WTC11 (cell line): Measurements from ENCODE around the gene KLK2. TPM values are rescaled to one million over a fixed set of nuclear protein-coding genes. Genes with fewer than 3 reads are reported as not detected.

Experiments used
- ATAC-seq: fragments of 200-7000 bp; cut with Tn5 transposase; 2 replicates; pipeline ENCODE4 v1.10.0; 2021; ENCODE audit warnings: mild to moderate bottlenecking, moderate library complexity
- CTCF ChIA-PET: fragments of 300-600 bp; sonication (Branson Sonifier 250); formaldehyde crosslinking; loops from one replicate; lab custom pipeline; 2021; ENCODE audit warnings: antibody characterized with exemption; lab: Charles Lee
- POLR2A ChIA-PET: fragments of 350-600 bp; sonication (Branson Sonifier 250); formaldehyde crosslinking; loops from one replicate; lab custom pipeline; 2021; ENCODE audit warnings: antibody characterized with exemption; lab: Charles Lee
- DNase-seq: peaks from one replicate; pipeline ENCODE4 v3.0.0; 2021; ENCODE audit warnings: low spot score
- H3K27ac Mint-ChIP-seq: 2 replicates; pipeline ENCODE4 v1.8.0; 2021; ENCODE audit warnings: mixed read lengths
- H3K27me3 Mint-ChIP-seq: 2 replicates; pipeline ENCODE4 v1.8.0; 2021; ENCODE audit warnings: low read depth, mild to moderate bottlenecking, moderate library complexity, mixed read lengths
- H3K36me3 Mint-ChIP-seq: 2 replicates; pipeline ENCODE4 v1.8.0; 2021; ENCODE audit warnings: mixed read lengths
- H3K4me1 Mint-ChIP-seq: 2 replicates; pipeline ENCODE4 v1.8.0; 2022; ENCODE audit warnings: mixed read lengths
- H3K4me3 Mint-ChIP-seq: 2 replicates; pipeline ENCODE4 v1.8.0; 2021; ENCODE audit warnings: mild to moderate bottlenecking, moderate library complexity, mixed read lengths
- H3K9me3 Mint-ChIP-seq: 2 replicates; pipeline ENCODE4 v1.8.0; 2021; ENCODE audit warnings: mixed read lengths
- ELF4 ChIP-seq: sonication (generic); formaldehyde crosslinking; IDR thresholded peaks from 2 replicates; pipeline ENCODE4 v1.8.1; 2022; ENCODE audit warnings: low read depth, mild to moderate bottlenecking, moderate library complexity, missing genetic modification reagents
- EMX1 ChIP-seq: fragments of 250-450 bp; sonication (Bioruptor Pico); IDR thresholded peaks from 2 replicates; pipeline ENCODE4 v1.8.0; 2021; ENCODE audit warnings: mild to moderate bottlenecking
- GTF2I ChIP-seq: fragments of 250-450 bp; sonication (Bioruptor Pico); conservative IDR thresholded peaks from 2 replicates; pipeline ENCODE4 v1.4.0; 2021; ENCODE audit warnings: mild to moderate bottlenecking
- HMGA2 ChIP-seq: fragments of 250-450 bp; sonication (Bioruptor Pico); IDR thresholded peaks from 2 replicates; pipeline ENCODE4 v1.4.0; 2021; ENCODE audit warnings: mild to moderate bottlenecking, moderate library complexity
- NFE2L1 ChIP-seq: sonication (generic); formaldehyde crosslinking; IDR thresholded peaks from 2 replicates; pipeline ENCODE4 v1.8.1; 2023; ENCODE audit warnings: missing genetic modification reagents
- PRRX2 ChIP-seq: fragments of 250-450 bp; sonication (Bioruptor Pico); IDR thresholded peaks from 2 replicates; pipeline ENCODE4 v1.8.0; 2021; ENCODE audit warnings: mild to moderate bottlenecking
- RELA ChIP-seq: sonication (generic); formaldehyde crosslinking; IDR thresholded peaks from 2 replicates; pipeline ENCODE4 v1.8.1; 2022; ENCODE audit warnings: missing genetic modification reagents, mild to moderate bottlenecking, borderline replicate concordance
- TCF7 ChIP-seq: sonication (generic); formaldehyde crosslinking; IDR thresholded peaks from 2 replicates; pipeline ENCODE4 v1.8.0; 2022; ENCODE audit warnings: mild to moderate bottlenecking, low read depth, missing genetic modification reagents, moderate library complexity
- total RNA-seq: library from RNA; stranded (reverse); gene quantifications from 3 replicates; pipeline ENCODE4 v1.2.3, GENCODE V29; 2021
- TF ChIP-seq, protein P1 (sequence below): sonication (generic); formaldehyde crosslinking; IDR thresholded peaks from 2 replicates; pipeline ENCODE4 v1.8.1; 2022; ENCODE audit warnings: mild to moderate bottlenecking, moderate library complexity, missing genetic modification reagents
- TF ChIP-seq, protein P2 (sequence below): fragments of 250-450 bp; sonication (Bioruptor Pico); conservative IDR thresholded peaks from 2 replicates; pipeline ENCODE4 v1.9.0; 2021; ENCODE audit warnings: mild to moderate bottlenecking
- TF ChIP-seq, protein P3 (sequence below): fragments of 250-450 bp; sonication (Bioruptor Pico); IDR thresholded peaks from 2 replicates; pipeline ENCODE4 v1.8.0; 2021; ENCODE audit warnings: mild to moderate bottlenecking
- TF ChIP-seq, protein P4 (sequence below): fragments of 250-450 bp; sonication (Bioruptor Pico); IDR thresholded peaks from 2 replicates; pipeline ENCODE4 v1.9.0; 2021; ENCODE audit warnings: mild to moderate bottlenecking
- TF ChIP-seq, protein P5 (sequence below): sonication (generic); formaldehyde crosslinking; IDR thresholded peaks from 2 replicates; pipeline ENCODE4 v1.8.1; 2023; ENCODE audit warnings: mild to moderate bottlenecking, missing genetic modification reagents, borderline replicate concordance
- TF ChIP-seq, protein P6 (sequence below): sonication (generic); formaldehyde crosslinking; IDR thresholded peaks from 2 replicates; pipeline ENCODE4 v1.8.1; 2022; ENCODE audit warnings: missing genetic modification reagents, borderline replicate concordance
- TF ChIP-seq, protein P7 (sequence below): fragments of 250-450 bp; sonication (Bioruptor Pico); IDR thresholded peaks from 2 replicates; pipeline ENCODE4 v1.9.0; 2021; ENCODE audit warnings: moderate library complexity, mild to moderate bottlenecking, inconsistent platforms, borderline replicate concordance

KLK2 gene
- total RNA-seq, 1 experiment from 2014 or later: not detected

DNA sequence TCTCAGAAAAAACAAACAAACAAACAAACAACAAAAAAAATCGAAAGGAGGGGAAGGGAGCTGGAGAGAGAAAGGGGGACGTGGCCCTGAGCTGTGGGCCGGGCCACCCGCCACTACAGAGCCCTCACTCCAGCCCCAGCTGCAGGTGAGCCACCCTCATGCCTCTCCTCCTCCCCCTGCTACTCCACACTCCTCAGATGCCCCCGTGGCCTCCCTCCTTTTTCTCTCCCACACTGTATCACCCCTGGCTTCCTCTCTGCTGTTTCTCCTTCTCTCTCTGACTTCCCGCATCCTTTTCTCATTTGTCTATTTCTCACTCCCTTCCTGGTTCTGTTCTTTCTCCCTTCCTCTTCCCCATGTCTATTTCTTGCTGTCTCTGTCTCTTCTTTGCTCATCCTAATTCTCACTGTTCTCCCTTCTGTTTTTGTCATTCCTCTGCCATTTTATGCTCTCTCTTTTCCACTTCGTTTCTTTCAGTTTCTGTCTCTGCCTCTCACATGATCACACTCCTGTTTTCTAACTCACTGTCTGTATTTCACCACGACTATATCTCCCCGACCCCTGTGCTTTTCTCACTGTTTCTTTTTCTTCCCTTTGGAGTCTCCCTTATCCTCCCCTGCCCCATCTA, 2.7 kb downstream of the KLK2 start:
- H3K36me3 Mint-ChIP-seq: no peaks in the 10 kb centered on the region
- peaks cover 38% of the 10 kb centered on the region for H3K27me3 Mint-ChIP-seq
- POLR2A ChIA-PET: no interaction called here
- H3K27ac Mint-ChIP-seq: no peak overlapping the region
- peaks cover 3% of the 10 kb centered on the region; the same call in 1 of the 2 replicates for H3K4me1 Mint-ChIP-seq
- H3K9me3 Mint-ChIP-seq: peaks cover 5% of the 10 kb centered on the region; the same call in 1 of the 2 replicates
- DNase-seq (no peak), ATAC-seq (no peak)
- H3K4me3 Mint-ChIP-seq: no peak overlapping the region
- TF ChIP-seq, protein P1, sequence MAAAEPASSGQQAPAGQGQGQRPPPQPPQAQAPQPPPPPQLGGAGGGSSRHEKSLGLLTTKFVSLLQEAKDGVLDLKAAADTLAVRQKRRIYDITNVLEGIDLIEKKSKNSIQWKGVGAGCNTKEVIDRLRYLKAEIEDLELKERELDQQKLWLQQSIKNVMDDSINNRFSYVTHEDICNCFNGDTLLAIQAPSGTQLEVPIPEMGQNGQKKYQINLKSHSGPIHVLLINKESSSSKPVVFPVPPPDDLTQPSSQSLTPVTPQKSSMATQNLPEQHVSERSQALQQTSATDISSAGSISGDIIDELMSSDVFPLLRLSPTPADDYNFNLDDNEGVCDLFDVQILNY (CRISPR knock-in tag): no peak
- TF ChIP-seq, all 79 proteins: peak for 0
- CTCF ChIA-PET: interaction anchor here (1.8 kb wide), 1 partner anchor 46 kb away, joined by 6 read pairs; no protein-coding TSS in a partner anchor

DNA sequence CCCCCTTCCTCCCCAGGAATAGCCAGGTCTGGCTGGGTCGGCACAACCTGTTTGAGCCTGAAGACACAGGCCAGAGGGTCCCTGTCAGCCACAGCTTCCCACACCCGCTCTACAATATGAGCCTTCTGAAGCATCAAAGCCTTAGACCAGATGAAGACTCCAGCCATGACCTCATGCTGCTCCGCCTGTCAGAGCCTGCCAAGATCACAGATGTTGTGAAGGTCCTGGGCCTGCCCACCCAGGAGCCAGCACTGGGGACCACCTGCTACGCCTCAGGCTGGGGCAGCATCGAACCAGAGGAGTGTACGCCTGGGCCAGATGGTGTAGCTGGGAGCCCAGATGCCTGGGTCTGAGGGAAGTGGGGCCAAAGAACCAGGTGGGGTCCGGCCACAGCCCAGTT, 3.2 kb downstream of the KLK2 start:
- no peak overlapping the region for H3K4me3 Mint-ChIP-seq
- H3K9me3 Mint-ChIP-seq: peaks cover 5% of the 10 kb centered on the region; the same call in 1 of the 2 replicates
- H3K4me1 Mint-ChIP-seq: peaks cover 3% of the 10 kb centered on the region; the same call in 1 of the 2 replicates
- POLR2A ChIA-PET: no interaction called here
- DNase-seq (no peak), ATAC-seq (no peak)
- H3K27me3 Mint-ChIP-seq: peaks cover 32% of the 10 kb centered on the region
- CTCF ChIA-PET: interaction anchor here (0.6 to 1.8 kb wide), 2 partner anchors 20 to 45 kb away, joined by 5 to 6 read pairs; no protein-coding TSS in a partner anchor
- no peaks in the 10 kb centered on the region for H3K36me3 Mint-ChIP-seq
- TF ChIP-seq, protein P2, sequence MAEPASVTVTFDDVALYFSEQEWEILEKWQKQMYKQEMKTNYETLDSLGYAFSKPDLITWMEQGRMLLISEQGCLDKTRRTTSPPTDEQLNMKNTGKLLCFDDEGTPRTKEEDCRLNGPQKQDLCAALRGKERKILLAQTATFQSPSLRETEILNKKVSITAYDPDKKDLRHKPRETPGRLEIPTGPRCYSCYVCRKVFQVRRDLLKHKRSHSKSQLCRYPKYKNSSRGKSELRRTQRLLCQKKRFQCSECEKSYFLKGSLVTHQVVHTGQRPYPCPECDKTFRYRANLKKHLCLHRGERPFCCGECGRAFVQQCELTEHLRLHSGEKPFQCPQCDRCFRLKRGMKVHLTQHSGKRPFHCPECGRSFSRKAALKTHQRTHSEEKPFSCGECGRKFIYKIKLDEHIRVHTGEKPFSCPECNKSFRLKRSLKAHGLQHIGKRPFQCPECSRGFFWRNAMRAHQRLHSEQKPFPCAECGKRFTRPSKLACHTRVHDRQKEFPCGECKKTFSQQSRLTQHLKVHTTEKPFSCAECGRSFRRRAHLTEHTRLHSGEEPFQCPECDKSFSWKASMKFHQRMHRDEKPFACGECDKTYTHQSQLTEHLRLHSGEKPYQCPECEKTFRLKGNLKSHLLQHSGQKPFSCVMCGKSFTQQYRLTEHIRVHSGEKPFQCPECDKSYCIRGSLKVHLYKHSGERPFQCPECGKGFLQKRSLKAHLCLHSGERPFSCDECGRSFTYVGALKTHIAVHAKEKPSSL (CRISPR knock-in tag): no peak
- TF ChIP-seq EMX1 (CRISPR knock-in tag) (no peak), RELA (no peak), NFE2L1 (CRISPR knock-in tag) (no peak), ELF4 (CRISPR knock-in tag) (no peak), GTF2I (CRISPR knock-in tag) (no peak), PRRX2 (no peak), TCF7 (no peak), HMGA2 (no peak)
- TF ChIP-seq, protein P3, sequence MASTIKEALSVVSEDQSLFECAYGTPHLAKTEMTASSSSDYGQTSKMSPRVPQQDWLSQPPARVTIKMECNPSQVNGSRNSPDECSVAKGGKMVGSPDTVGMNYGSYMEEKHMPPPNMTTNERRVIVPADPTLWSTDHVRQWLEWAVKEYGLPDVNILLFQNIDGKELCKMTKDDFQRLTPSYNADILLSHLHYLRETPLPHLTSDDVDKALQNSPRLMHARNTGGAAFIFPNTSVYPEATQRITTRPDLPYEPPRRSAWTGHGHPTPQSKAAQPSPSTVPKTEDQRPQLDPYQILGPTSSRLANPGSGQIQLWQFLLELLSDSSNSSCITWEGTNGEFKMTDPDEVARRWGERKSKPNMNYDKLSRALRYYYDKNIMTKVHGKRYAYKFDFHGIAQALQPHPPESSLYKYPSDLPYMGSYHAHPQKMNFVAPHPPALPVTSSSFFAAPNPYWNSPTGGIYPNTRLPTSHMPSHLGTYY: no peak
- TF ChIP-seq, protein P4, sequence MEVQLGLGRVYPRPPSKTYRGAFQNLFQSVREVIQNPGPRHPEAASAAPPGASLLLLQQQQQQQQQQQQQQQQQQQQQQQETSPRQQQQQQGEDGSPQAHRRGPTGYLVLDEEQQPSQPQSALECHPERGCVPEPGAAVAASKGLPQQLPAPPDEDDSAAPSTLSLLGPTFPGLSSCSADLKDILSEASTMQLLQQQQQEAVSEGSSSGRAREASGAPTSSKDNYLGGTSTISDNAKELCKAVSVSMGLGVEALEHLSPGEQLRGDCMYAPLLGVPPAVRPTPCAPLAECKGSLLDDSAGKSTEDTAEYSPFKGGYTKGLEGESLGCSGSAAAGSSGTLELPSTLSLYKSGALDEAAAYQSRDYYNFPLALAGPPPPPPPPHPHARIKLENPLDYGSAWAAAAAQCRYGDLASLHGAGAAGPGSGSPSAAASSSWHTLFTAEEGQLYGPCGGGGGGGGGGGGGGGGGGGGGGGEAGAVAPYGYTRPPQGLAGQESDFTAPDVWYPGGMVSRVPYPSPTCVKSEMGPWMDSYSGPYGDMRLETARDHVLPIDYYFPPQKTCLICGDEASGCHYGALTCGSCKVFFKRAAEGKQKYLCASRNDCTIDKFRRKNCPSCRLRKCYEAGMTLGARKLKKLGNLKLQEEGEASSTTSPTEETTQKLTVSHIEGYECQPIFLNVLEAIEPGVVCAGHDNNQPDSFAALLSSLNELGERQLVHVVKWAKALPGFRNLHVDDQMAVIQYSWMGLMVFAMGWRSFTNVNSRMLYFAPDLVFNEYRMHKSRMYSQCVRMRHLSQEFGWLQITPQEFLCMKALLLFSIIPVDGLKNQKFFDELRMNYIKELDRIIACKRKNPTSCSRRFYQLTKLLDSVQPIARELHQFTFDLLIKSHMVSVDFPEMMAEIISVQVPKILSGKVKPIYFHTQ: no peak
- TF ChIP-seq, protein P5, sequence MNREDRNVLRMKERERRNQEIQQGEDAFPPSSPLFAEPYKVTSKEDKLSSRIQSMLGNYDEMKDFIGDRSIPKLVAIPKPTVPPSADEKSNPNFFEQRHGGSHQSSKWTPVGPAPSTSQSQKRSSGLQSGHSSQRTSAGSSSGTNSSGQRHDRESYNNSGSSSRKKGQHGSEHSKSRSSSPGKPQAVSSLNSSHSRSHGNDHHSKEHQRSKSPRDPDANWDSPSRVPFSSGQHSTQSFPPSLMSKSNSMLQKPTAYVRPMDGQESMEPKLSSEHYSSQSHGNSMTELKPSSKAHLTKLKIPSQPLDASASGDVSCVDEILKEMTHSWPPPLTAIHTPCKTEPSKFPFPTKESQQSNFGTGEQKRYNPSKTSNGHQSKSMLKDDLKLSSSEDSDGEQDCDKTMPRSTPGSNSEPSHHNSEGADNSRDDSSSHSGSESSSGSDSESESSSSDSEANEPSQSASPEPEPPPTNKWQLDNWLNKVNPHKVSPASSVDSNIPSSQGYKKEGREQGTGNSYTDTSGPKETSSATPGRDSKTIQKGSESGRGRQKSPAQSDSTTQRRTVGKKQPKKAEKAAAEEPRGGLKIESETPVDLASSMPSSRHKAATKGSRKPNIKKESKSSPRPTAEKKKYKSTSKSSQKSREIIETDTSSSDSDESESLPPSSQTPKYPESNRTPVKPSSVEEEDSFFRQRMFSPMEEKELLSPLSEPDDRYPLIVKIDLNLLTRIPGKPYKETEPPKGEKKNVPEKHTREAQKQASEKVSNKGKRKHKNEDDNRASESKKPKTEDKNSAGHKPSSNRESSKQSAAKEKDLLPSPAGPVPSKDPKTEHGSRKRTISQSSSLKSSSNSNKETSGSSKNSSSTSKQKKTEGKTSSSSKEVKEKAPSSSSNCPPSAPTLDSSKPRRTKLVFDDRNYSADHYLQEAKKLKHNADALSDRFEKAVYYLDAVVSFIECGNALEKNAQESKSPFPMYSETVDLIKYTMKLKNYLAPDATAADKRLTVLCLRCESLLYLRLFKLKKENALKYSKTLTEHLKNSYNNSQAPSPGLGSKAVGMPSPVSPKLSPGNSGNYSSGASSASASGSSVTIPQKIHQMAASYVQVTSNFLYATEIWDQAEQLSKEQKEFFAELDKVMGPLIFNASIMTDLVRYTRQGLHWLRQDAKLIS (CRISPR knock-in tag): no peak
- TF ChIP-seq, protein P6, sequence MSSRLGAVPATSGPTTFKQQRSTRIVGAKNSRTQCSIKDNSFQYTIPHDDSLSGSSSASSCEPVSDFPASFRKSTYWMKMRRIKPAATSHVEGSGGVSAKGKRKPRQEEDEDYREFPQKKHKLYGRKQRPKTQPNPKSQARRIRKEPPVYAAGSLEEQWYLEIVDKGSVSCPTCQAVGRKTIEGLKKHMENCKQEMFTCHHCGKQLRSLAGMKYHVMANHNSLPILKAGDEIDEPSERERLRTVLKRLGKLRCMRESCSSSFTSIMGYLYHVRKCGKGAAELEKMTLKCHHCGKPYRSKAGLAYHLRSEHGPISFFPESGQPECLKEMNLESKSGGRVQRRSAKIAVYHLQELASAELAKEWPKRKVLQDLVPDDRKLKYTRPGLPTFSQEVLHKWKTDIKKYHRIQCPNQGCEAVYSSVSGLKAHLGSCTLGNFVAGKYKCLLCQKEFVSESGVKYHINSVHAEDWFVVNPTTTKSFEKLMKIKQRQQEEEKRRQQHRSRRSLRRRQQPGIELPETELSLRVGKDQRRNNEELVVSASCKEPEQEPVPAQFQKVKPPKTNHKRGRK (CRISPR knock-in tag): no peak
- TF ChIP-seq, protein P7, sequence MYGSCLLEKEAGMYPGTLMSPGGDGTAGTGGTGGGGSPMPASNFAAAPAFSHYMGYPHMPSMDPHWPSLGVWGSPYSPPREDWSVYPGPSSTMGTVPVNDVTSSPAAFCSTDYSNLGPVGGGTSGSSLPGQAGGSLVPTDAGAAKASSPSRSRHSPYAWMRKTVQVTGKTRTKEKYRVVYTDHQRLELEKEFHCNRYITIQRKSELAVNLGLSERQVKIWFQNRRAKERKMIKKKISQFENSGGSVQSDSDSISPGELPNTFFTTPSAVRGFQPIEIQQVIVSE (CRISPR knock-in tag): no peak
- TF ChIP-seq, all 79 proteins: peak for 0
- no peak overlapping the region for H3K27ac Mint-ChIP-seq
